Stimulated activated effector memory CD8-positive, alpha-beta T cell treated with anti-CD3 and anti-CD28 coated beads, Interleukin-12 subunit alpha, Interleukin-12 subunit beta, amount 100 ng/mL, for 72 hours (primary cell): ENCODE results near the gene RABGAP1L.
A peak's percentile ranks its signal among the peaks of the same experiment; 100 is the strongest.
"Not testable (repeated sequence)": the region's sequence is repeated elsewhere in the genome, so short reads cannot be mapped to it uniquely, and the experiment has no call there.

ENCODE experiments used
- ATAC-seq: fragments of 150-1000 bp; cut with Tn5 transposase; 2 replicates; pipeline ENCODE4 v1.10.0; 2021
- DNase-seq, 2 donors: peaks; one replicate each; pipeline ENCODE4 v3.0.0; 2021 to 2022; ENCODE audit warnings: low spot score in 2 of 2
- H3K27ac Mint-ChIP-seq: one replicate; pipeline ENCODE4 v1.8.0; 2022; ENCODE audit warnings: mild to moderate bottlenecking, mixed read lengths
- H3K36me3 Mint-ChIP-seq: one replicate; pipeline ENCODE4 v1.8.0; 2022; ENCODE audit warnings: mild to moderate bottlenecking, mixed read lengths
- H3K4me1 Mint-ChIP-seq: one replicate; pipeline ENCODE4 v1.8.0; 2022; ENCODE audit warnings: mixed read lengths
- H3K4me3 Mint-ChIP-seq: one replicate; pipeline ENCODE4 v1.8.0; 2022; ENCODE audit warnings: mild to moderate bottlenecking, mixed read lengths
- H3K9me3 Mint-ChIP-seq: one replicate; pipeline ENCODE4 v1.8.0; 2022; ENCODE audit warnings: mixed read lengths

RABGAP1L gene

GRCh38 chr1:174469687-174470086 is 310.4 kb downstream of the RABGAP1L start:
- Mint-ChIP-seq H3K4me3 (no peak overlapping the region), H3K27ac (no peak overlapping the region), H3K4me1 (no peaks in the 10 kb centered on the region), H3K9me3 (no peaks in the 10 kb centered on the region), H3K36me3 (no peaks in the 10 kb centered on the region)
- ATAC-seq: no peak
- DNase-seq: no peak

DNA sequence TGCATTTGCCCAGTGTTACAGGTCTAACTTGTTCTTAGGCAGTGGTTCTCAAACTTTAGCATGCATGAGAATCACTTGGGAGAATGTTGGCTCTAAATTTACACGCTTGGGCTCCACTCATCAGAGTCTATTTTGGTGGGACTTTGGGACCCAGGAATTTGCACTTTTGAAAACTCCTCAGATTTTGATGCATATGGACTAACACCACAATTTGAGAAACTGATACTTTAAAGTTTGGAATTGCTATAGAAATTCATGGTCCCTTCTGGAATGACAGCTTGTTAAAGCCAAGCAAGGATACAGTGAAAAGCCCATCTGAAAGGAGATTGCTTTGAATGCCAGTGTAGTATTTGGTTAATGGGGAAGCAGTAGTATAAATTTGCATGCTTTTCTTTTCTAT is 320.0 kb downstream of the RABGAP1L start:
- Mint-ChIP-seq H3K36me3 (no peaks in the 10 kb centered on the region), H3K4me3 (no peak overlapping the region), H3K27ac (no peak overlapping the region), H3K4me1 (peaks cover 6% of the 10 kb centered on the region), H3K9me3 (peaks cover 2% of the 10 kb centered on the region)
- no peak for ATAC-seq
- no peak for DNase-seq

DNA sequence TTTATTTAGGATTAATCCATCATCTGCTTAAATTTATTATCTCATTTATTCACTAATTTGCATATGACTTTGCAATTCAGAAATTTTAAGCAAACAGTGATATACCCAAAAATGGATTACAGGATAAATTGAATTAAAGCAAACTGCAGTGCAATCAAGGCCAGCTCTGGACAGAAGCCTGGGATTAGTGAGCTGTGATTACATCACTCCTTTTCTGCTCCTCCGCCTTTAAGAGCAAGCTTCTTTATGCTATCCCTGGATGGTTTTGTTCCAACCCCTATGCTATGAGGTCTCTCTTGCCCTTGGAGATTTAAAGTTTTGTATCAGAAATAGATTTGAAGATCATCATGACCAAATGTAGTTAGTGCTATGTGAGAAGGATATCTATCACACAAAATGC is 321.0 kb downstream of the RABGAP1L start:
- no peak for ATAC-seq
- H3K27ac Mint-ChIP-seq: no peak overlapping the region
- DNase-seq: no peak
- no peaks in the 10 kb centered on the region for H3K36me3 Mint-ChIP-seq
- no peak overlapping the region for H3K4me3 Mint-ChIP-seq
- H3K4me1 Mint-ChIP-seq: peaks cover 11% of the 10 kb centered on the region
- H3K9me3 Mint-ChIP-seq: peaks cover 2% of the 10 kb centered on the region

GRCh38 chr1:174491606-174492005 is 332.3 kb downstream of the RABGAP1L start:
- Mint-ChIP-seq H3K36me3 (peaks cover 2% of the 10 kb centered on the region), H3K27ac (no peak overlapping the region), H3K4me1 (peaks cover 13% of the 10 kb centered on the region), H3K4me3 (no peak overlapping the region), H3K9me3 (peaks cover 5% of the 10 kb centered on the region)
- ATAC-seq: no peak
- no peak for DNase-seq

GRCh38 chr1:174497478-174497877 is 338.2 kb downstream of the RABGAP1L start:
- no peak overlapping the region for H3K4me3 Mint-ChIP-seq
- no peak for DNase-seq
- no peak for ATAC-seq
- no peak overlapping the region for H3K27ac Mint-ChIP-seq
- H3K36me3 Mint-ChIP-seq: no peaks in the 10 kb centered on the region
- no peaks in the 10 kb centered on the region for H3K9me3 Mint-ChIP-seq
- no peaks in the 10 kb centered on the region for H3K4me1 Mint-ChIP-seq

GRCh38 chr1:174516755-174517154 is 357.4 kb downstream of the RABGAP1L start:
- not testable (repeated sequence) for H3K27ac Mint-ChIP-seq, H3K9me3 Mint-ChIP-seq, H3K4me3 Mint-ChIP-seq, DNase-seq, ATAC-seq, H3K36me3 Mint-ChIP-seq, H3K4me1 Mint-ChIP-seq

- Mint-ChIP-seq H3K9me3 (peaks cover 13% of the 10 kb centered on the region), H3K36me3 (peaks cover 5% of the 10 kb centered on the region), H3K27ac (no peak overlapping the region)
Measured at GRCh38 chr1:174519844-174520243, 360.5 kb downstream of the RABGAP1L start.

DNA sequence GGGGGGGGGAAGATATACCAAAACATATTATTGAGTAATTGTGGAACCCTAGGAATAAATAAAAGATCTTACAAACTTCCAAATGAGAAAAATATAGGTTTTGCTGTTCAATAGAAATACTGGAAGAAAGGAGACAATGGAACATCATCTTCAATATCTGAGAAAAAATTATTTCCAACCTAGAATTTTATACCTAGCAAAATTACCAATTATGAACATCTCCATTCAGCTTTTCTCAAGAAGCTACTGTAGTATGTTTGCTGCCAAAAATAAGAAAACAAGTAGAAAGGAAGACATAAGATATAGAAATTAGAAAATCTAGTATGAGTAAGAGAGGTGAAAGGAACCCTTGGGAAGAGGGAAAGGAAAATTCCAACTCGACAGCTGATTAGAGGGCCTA is 372.4 kb downstream of the RABGAP1L start:
- Mint-ChIP-seq H3K4me3 (no peak overlapping the region), H3K4me1 (peaks cover 14% of the 10 kb centered on the region), H3K27ac (no peak overlapping the region), H3K9me3 (peaks cover 30% of the 10 kb centered on the region), H3K36me3 (peaks cover 9% of the 10 kb centered on the region)
- ATAC-seq (no peak), DNase-seq (no peak)

More at GRCh38 chr1:174519844-174520243, 360.5 kb downstream of the RABGAP1L start:
- Mint-ChIP-seq H3K4me1 (peaks cover 6% of the 10 kb centered on the region), H3K4me3 (no peak overlapping the region)
- DNase-seq (no peak), ATAC-seq (no peak)

DNA sequence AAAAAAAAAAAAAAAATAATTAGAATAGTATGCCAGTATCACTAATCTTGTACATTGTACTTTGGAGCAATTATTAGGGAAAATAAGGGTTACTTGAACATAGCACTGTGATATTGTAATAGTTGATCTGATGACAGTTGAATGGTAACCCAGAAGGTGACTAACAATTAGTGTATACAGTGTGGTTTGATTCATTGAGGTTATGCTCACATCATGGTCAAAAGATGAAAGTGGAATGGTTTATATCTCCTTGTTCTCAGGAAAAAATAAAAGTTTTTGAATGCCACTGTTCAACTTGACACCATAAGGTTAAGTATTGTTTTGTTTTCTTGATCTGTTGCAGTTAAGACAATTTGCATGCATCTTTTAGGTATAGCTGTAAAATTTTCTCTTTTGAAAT is 375.5 kb downstream of the RABGAP1L start:
- Mint-ChIP-seq H3K27ac (no peak overlapping the region), H3K36me3 (no peaks in the 10 kb centered on the region), H3K4me3 (no peak overlapping the region), H3K9me3 (peaks cover 20% of the 10 kb centered on the region), H3K4me1 (no peaks in the 10 kb centered on the region)
- DNase-seq (no peak), ATAC-seq (peak; percentile 72)

DNA sequence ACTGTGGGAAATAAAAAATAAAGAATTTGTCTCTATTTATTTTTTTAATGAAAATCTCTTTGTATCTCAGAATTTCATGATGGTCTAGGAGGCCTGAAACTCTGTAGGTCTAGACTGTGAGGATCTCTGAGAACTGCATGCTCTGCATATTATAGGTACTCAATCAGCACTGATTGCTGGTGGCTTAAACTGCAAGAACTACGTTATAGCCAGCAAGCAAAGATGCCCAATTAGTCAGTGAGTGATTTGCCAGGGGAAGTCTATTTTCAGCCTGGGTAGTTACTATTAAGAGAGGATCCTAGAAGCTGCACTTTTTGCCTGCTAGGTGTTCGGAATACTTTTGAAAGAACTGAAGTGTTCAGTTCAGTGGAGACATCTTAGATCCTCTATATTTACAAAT is 375.9 kb downstream of the RABGAP1L start:
- H3K4me1 Mint-ChIP-seq: no peaks in the 10 kb centered on the region
- no peak for ATAC-seq
- H3K9me3 Mint-ChIP-seq: peaks cover 20% of the 10 kb centered on the region
- DNase-seq: no peak
- no peak overlapping the region for H3K27ac Mint-ChIP-seq
- no peak overlapping the region for H3K4me3 Mint-ChIP-seq
- H3K36me3 Mint-ChIP-seq: no peaks in the 10 kb centered on the region

DNA sequence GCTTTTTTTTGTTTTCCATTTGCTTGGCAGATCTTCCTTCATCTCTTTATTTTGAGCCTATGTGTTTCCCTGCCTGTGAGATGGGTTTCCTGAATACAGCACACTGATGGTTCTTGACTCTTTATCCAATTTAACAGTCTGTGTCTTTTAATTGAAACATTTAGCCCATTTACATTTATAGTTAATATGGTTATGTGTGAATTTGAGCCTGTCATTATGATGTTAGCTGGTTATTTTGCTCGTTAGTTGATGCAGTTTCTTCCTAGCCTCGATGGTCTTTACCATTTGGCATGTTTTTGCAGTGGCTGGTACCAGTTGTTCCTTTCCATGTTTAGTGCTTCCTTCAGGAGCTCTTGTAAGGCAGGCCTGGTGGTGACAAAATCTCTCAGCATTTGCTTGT is 384.1 kb downstream of the RABGAP1L start:
- not testable (repeated sequence) for H3K4me3 Mint-ChIP-seq, ATAC-seq, DNase-seq, H3K27ac Mint-ChIP-seq, H3K36me3 Mint-ChIP-seq
- Mint-ChIP-seq H3K9me3 (peaks cover 11% of the 10 kb centered on the region), H3K4me1 (peaks cover 10% of the 10 kb centered on the region)

- no peak for ATAC-seq
- H3K9me3 Mint-ChIP-seq: peaks cover 5% of the 10 kb centered on the region
- H3K36me3 Mint-ChIP-seq: peaks cover 5% of the 10 kb centered on the region
- no peak for DNase-seq
- no peaks in the 10 kb centered on the region for H3K4me1 Mint-ChIP-seq
- no peak overlapping the region for H3K4me3 Mint-ChIP-seq
- no peak overlapping the region for H3K27ac Mint-ChIP-seq
Measured at GRCh38 chr1:174550296-174550695, 391.0 kb downstream of the RABGAP1L start.

DNA sequence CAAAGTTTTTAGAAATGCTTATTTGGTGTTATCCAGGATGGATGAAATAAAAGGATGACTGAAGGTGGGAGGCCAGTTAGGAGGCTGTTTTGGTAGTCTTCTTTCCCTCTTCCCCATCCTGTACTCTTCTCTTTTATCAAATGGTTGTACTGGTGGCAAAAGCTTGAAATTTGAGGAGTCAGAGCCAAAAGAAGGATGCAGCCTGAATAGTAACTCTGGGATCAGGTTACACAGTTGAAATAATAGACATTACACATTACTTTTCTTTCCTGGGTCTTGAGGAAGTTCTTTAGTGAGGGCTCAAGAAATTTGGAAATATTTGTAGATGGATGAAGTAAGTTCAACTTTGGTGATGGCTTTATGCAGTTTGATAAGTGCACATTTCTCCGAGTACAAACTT is 397.1 kb downstream of the RABGAP1L start:
- Mint-ChIP-seq H3K27ac (no peak overlapping the region), H3K9me3 (peaks cover 1% of the 10 kb centered on the region), H3K4me3 (no peak overlapping the region), H3K4me1 (no peaks in the 10 kb centered on the region), H3K36me3 (no peaks in the 10 kb centered on the region)
- ATAC-seq (no peak), DNase-seq (no peak)

DNA sequence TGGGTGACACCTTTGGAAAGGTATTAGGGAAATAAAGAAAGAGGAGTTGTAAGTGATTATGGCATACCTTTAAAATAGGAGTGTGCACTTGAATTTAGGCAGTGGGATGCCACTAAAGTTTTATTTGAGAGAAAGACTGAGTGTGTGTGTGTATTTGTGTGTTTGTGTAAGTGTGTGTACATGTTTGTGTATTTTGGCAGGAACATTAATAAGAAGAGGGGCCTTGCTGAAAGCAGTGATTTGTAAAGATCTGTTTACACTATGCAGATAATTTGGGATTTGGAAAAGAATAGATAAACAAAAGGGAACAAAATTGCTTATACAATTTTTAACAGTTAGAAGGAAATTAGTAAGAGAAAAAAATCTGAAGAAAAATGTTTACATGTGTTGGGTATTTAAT is 409.2 kb downstream of the RABGAP1L start:
- no peak overlapping the region for H3K4me3 Mint-ChIP-seq
- no peak overlapping the region for H3K27ac Mint-ChIP-seq
- DNase-seq (no peak), ATAC-seq (no peak)
- no peaks in the 10 kb centered on the region for H3K36me3 Mint-ChIP-seq
- H3K4me1 Mint-ChIP-seq: no peaks in the 10 kb centered on the region
- peaks cover 6% of the 10 kb centered on the region for H3K9me3 Mint-ChIP-seq

GRCh38 chr1:174569240-174569639 is 409.9 kb downstream of the RABGAP1L start:
- Mint-ChIP-seq H3K9me3 (peaks cover 6% of the 10 kb centered on the region), H3K4me3 (no peak overlapping the region), H3K27ac (no peak overlapping the region), H3K36me3 (no peaks in the 10 kb centered on the region), H3K4me1 (no peaks in the 10 kb centered on the region)
- DNase-seq (no peak), ATAC-seq (no peak)

DNA sequence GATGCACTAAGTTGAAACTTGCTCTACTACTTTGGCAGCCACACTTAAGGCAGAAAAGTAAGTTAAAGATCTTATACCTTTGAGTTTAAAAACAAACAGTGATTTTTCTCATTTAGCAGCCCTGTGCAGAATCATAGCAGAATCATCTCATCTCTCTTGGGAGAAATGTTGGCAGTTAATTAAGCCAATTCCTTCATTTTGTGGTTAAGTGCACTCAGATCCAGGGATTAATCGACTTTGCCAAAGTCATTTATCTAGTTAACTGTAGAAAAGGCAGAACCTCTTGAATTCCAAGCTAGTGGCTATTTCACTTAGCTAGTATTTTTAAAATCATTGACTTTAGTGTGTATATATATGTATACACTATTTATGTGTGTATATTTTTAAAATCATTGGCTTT is 413.5 kb downstream of the RABGAP1L start:
- Mint-ChIP-seq H3K4me3 (no peak overlapping the region), H3K4me1 (no peaks in the 10 kb centered on the region), H3K36me3 (no peaks in the 10 kb centered on the region), H3K9me3 (peaks cover 14% of the 10 kb centered on the region), H3K27ac (no peak overlapping the region)
- DNase-seq (no peak), ATAC-seq (no peak)

DNA sequence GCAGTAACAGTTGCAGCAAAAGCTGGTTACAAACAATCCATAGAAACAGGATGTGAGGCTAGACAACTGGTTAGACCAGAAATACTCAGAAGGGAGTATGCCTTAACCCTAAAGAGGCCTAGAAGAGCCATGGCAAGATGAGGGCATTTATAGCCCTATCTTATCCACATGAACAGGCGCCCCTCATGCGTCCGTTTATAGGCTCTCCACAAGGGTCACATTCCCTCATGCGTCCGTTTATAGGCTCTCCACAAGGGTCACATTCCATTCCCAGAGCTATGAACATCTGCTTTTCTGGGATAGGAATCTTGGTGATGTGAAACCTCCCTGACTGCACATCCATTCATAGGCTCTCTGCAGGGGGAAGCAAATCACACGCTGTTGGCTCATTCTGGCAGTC is 416.8 kb downstream of the RABGAP1L start:
- not testable (repeated sequence) for H3K36me3 Mint-ChIP-seq, H3K27ac Mint-ChIP-seq, H3K4me3 Mint-ChIP-seq, ATAC-seq, H3K4me1 Mint-ChIP-seq, DNase-seq
- H3K9me3 Mint-ChIP-seq: peaks cover 11% of the 10 kb centered on the region
